Tibial nerve (tissue), 4 donors: ENCODE measurements around the gene TAS2R13. TPM values are rescaled to one million over a fixed set of nuclear protein-coding genes. Genes with fewer than 3 reads are reported as not detected.

ENCODE experiments used
- DNase-seq, 2 donors: peaks; one replicate each; pipeline ENCODE4 v3.0.0-alpha.2; 2019; ENCODE audit warnings: low spot score in 2 of 2
- H3K27ac ChIP-seq, 4 donors: fragments of 200-600 bp; sonication (generic) in 3 of 4; one replicate each; pipeline ENCODE4 v1.5.1; 2017 to 2019; ENCODE audit warnings: mild to moderate bottlenecking in 1 of 4
- H3K27me3 ChIP-seq, 2 donors: fragments of 200-600 bp; sonication (generic) in 1 of 2; one replicate each; pipeline versions ENCODE4 v1.5.1 to v1.6.0; 2017 to 2019
- H3K36me3 ChIP-seq, 3 donors: fragments of 200-600 bp; sonication (generic); one replicate each; pipeline ENCODE4 v1.5.1; 2018 to 2019
- H3K4me1 ChIP-seq, 4 donors: fragments of 200-600 bp; sonication (generic) in 3 of 4; one replicate each; pipeline ENCODE4 v1.5.1; 2017 to 2019
- H3K4me3 ChIP-seq, 4 donors: fragments of 200-600 bp; sonication (generic) in 3 of 4; one replicate each; pipeline ENCODE4 v1.5.1; 2017 to 2019; ENCODE audit warnings: mild to moderate bottlenecking in 1 of 4, moderate library complexity in 1 of 4
- H3K9me3 ChIP-seq, 4 donors: fragments of 200-600 bp; sonication (generic) in 3 of 4; one replicate each; pipeline ENCODE4 v1.5.1; 2017 to 2019
- CTCF ChIP-seq, 5 experiments: fragments of 200-600 bp in 3 of 5; fragments of 450-650 bp in 2 of 5; sonication (generic) in 3 of 5; IDR thresholded peaks; one replicate each; pipeline ENCODE4 v1.5.1; 2016 to 2019; ENCODE audit warnings: antibody characterized with exemption in 5 of 5, mild to moderate bottlenecking in 3 of 5, moderate library complexity in 2 of 5
- EP300 ChIP-seq, 2 donors: sonication (generic); formaldehyde crosslinking; IDR thresholded peaks; one replicate each; pipeline ENCODE4 v1.6.1; 2017; ENCODE audit warnings: antibody characterized with exemption in 2 of 2, mild to moderate bottlenecking in 1 of 2
- POLR2A ChIP-seq, 2 donors: fragments of 450-650 bp; IDR thresholded peaks; one replicate each; pipeline ENCODE4 v1.6.1; 2017; ENCODE audit warnings: antibody characterized with exemption in 2 of 2, mild to moderate bottlenecking in 2 of 2, moderate library complexity in 2 of 2
- WGBS, 2 donors: methylation state at CpG; one replicate each; pipeline ENCODE4 v1.1.5; 2018; 5-methylcytosine and 5-hydroxymethylcytosine counted together
- total RNA-seq, 4 donors: library from RNA; depleted of rRNA; stranded (reverse); fragments of >200 nt; gene quantifications; one replicate each; pipeline ENCODE4 v1.1.0, GENCODE V29; 2016

TAS2R13 gene
- total RNA-seq, 4 donors from 2014 or later, result 1.8 to 11.6 (median 3.0) TPM

GRCh38 chr12:10889226-10889625 is 20.1 kb downstream of the TAS2R13 start:
- Histone ChIP-seq H3K4me3 (no peak overlapping the region), H3K9me3 (no peaks in the 10 kb centered on the region), H3K27ac (no peak overlapping the region), H3K36me3 (peaks cover 0 to 2% (median 0%) of the 10 kb centered on the region in 3 donors), H3K4me1 (no peaks in the 10 kb centered on the region), H3K27me3 (no peaks in the 10 kb centered on the region)
- no peak for DNase-seq
- TF ChIP-seq CTCF (IDR thresholded peaks at IDR 0.05) (no peak), EP300 (IDR thresholded peaks at IDR 0.05) (no peak), POLR2A (IDR thresholded peaks at IDR 0.05) (no peak)

DNA sequence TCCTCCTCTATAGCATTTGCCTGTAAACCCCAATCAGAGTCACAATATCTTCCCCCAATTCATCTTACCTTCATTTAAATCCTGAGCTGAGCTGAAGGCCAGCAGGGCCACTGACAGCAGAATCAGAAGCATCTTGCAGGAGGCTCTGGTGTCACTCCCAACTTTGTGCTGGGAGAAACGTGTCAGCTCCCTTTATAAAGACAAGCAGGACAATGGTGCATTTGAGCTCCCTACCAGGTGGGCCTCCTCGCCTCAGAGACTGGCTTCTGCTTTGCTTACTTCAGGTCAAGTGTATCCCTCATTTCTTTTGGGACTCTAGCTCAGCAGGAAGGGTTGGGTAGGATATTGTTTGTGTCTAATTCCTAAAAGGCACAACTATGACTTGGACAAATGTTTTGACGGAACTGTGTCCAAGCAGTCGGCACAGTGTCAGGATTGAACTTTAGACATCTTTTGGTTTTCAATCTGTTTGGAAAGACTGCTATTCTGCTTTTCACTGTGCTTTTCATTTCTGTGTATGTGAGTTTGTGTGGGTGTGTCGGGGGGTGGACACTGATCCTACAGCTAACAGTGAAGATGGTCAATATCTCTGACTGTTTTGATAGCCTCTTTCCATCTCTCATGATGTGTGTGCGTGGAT is 25.2 kb downstream of the TAS2R13 start, which contains the start of gene PRH1:
TSS of gene PRH1 (minus strand) at position 170 of the 640 bp plus-strand sequence. CDS start at position 132, 38 bp downstream.
- TF ChIP-seq CTCF (IDR thresholded peaks at IDR 0.05), result no peak
- no peak for TF ChIP-seq EP300 (IDR thresholded peaks at IDR 0.05)
- TF ChIP-seq POLR2A (IDR thresholded peaks at IDR 0.05), result no peak
- Histone ChIP-seq H3K4me1 (no peaks in the 10 kb centered on the region), H3K36me3 (peaks cover 0 to 28% (median 0%) of the 10 kb centered on the region in 3 donors), H3K9me3 (no peaks in the 10 kb centered on the region), H3K4me3 (no peak within 1 kb of the TSS), H3K27ac (no peak within 1 kb of the TSS), H3K27me3 (no peaks in the 10 kb centered on the region)
- WGBS, 2 donors, result 85 to 87% methylated on average over 6 of the region's 6 CpGs
- no peak for DNase-seq

DNA sequence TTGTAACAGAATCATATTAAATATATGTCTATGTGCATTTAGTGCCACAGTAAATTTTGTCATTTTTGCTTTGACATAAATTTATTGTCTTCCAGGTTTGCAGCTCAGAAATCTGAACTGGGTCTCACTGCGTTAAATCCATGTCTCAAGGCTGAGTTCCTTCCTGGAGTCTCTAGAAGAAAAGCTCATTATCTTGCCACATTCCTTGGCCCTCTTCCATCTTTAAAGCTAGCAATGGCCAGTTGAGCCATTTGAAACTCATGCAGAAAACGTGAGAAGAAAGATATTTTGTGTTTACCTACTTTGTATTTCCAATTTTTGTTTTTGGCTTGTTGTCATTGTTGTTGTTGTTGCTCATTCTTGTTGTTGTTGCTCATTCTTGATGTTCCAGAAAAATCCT is 36.0 kb downstream of the TAS2R13 start:
- whole genome bisulfite sequencing, 2 donors, result 23 to 26% methylated on average over 2 of the region's 2 CpGs
- no peak overlapping the region for H3K27ac ChIP-seq
- no peak for TF ChIP-seq POLR2A (IDR thresholded peaks at IDR 0.05)
- no peak for TF ChIP-seq EP300 (IDR thresholded peaks at IDR 0.05)
- TF ChIP-seq CTCF (IDR thresholded peaks at IDR 0.05), result no peak
- peaks cover 0 to 8% (median 0%) of the 10 kb centered on the region in 4 donors for H3K9me3 ChIP-seq
- H3K36me3 ChIP-seq, result peaks cover 0 to 30% (median 0%) of the 10 kb centered on the region in 3 donors
- no peak overlapping the region for H3K4me3 ChIP-seq
- DNase-seq, result no peak
- H3K4me1 ChIP-seq, result peaks cover 0 to 5% (median 1%) of the 10 kb centered on the region in 4 donors
- no peaks in the 10 kb centered on the region for H3K27me3 ChIP-seq

DNA sequence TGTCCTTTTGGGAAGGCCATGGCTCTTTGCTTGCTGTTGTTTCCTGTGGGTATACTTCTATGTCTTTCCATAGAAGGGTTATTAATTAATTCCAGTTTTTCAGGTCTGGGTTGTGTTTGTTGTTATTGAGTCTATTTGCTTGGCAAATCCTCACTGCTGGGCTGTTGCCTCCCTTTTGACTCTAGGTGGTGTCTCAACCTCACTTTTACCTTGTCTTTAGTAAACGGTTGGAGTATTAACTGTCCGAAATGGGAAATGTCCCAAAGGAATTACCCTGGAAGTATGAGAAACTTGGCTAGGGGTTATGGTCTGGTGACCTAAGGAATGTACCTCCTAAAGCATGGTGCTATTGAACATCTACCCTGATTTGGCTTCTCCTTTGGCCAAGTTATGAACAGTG is 42.0 kb downstream of the TAS2R13 start:
- H3K27me3 ChIP-seq, result no peaks in the 10 kb centered on the region
- no peak for DNase-seq
- TF ChIP-seq CTCF (IDR thresholded peaks at IDR 0.05), result no peak
- TF ChIP-seq POLR2A (IDR thresholded peaks at IDR 0.05), result no peak
- TF ChIP-seq EP300 (IDR thresholded peaks at IDR 0.05), result no peak
- 74 to 84% methylated on average over 2 of the region's 2 CpGs for WGBS, 2 donors
- H3K36me3 ChIP-seq, result peaks cover 0 to 24% (median 0%) of the 10 kb centered on the region in 3 donors
- no peak overlapping the region for H3K4me3 ChIP-seq
- H3K27ac ChIP-seq, result no peak overlapping the region
- H3K4me1 ChIP-seq, result no peaks in the 10 kb centered on the region
- peaks cover 0 to 15% (median 3%) of the 10 kb centered on the region in 4 donors for H3K9me3 ChIP-seq

DNA sequence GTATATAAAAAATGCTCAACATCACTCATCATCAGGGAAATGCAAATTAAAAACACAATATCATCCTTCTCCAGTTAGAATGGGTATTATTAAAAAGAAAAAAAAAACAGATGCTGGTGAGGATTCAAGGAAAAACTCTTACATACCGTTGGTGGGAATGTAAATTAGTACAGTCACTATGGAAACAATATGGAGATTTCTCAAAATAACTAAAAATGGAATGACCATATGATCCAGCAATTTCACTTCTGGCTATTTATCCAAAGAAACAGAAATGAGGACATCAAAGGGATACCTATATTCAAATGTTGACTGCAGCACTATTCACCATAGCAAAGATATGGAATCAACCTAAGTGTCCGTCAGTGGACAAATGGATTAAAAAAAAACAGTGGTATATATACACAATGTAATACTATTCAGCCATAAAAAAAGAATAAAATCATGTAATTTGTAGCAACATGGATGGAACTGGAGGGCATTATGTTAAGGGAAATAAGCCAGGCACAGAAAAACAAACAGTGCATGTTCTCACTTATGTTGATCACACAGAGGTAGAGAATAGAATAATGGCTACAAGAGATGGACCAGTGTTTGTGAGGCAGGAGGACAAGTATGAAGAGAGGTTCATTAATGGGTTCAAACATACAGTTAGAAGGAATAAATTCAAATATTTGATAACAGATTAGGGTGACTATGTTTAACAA is 45.7 kb downstream of the TAS2R13 start:
- DNase-seq, result no peak
- Histone ChIP-seq H3K4me1 (no peaks in the 10 kb centered on the region), H3K9me3 (peaks cover 0 to 26% (median 7%) of the 10 kb centered on the region in 4 donors), H3K27ac (no peak overlapping the region), H3K36me3 (peaks cover 0 to 31% (median 0%) of the 10 kb centered on the region in 3 donors), H3K27me3 (no peaks in the 10 kb centered on the region), H3K4me3 (no peak overlapping the region)
- TF ChIP-seq POLR2A (IDR thresholded peaks at IDR 0.05) (no peak), CTCF (IDR thresholded peaks at IDR 0.05) (no peak), EP300 (IDR thresholded peaks at IDR 0.05) (no peak)
- 94 to 97% methylated on average over 2 of the region's 2 CpGs for WGBS, 2 donors
